WTC11 (cell line): ENCODE measurements around the gene CLCNKB. TPM values are rescaled to one million over a fixed set of nuclear protein-coding genes. Genes with fewer than 3 reads are reported as not detected.

Source experiments
- ATAC-seq: fragments of 200-7000 bp; cut with Tn5 transposase; 2 replicates; pipeline ENCODE4 v1.10.0; 2021; ENCODE audit warnings: mild to moderate bottlenecking, moderate library complexity
- CTCF ChIA-PET: fragments of 300-600 bp; sonication (Branson Sonifier 250); formaldehyde crosslinking; loops from one replicate; lab custom pipeline; 2021; ENCODE audit warnings: antibody characterized with exemption; lab: Charles Lee
- POLR2A ChIA-PET: fragments of 350-600 bp; sonication (Branson Sonifier 250); formaldehyde crosslinking; loops from one replicate; lab custom pipeline; 2021; ENCODE audit warnings: antibody characterized with exemption; lab: Charles Lee
- DNase-seq: peaks from one replicate; pipeline ENCODE4 v3.0.0; 2021; ENCODE audit warnings: low spot score
- H3K27ac Mint-ChIP-seq: 2 replicates; pipeline ENCODE4 v1.8.0; 2021; ENCODE audit warnings: mixed read lengths
- H3K27me3 Mint-ChIP-seq: 2 replicates; pipeline ENCODE4 v1.8.0; 2021; ENCODE audit warnings: low read depth, mild to moderate bottlenecking, moderate library complexity, mixed read lengths
- H3K36me3 Mint-ChIP-seq: 2 replicates; pipeline ENCODE4 v1.8.0; 2021; ENCODE audit warnings: mixed read lengths
- H3K4me1 Mint-ChIP-seq: 2 replicates; pipeline ENCODE4 v1.8.0; 2022; ENCODE audit warnings: mixed read lengths
- H3K4me3 Mint-ChIP-seq: 2 replicates; pipeline ENCODE4 v1.8.0; 2021; ENCODE audit warnings: mild to moderate bottlenecking, moderate library complexity, mixed read lengths
- H3K9me3 Mint-ChIP-seq: 2 replicates; pipeline ENCODE4 v1.8.0; 2021; ENCODE audit warnings: mixed read lengths
- CBFB ChIP-seq: sonication (generic); formaldehyde crosslinking; IDR thresholded peaks from 2 replicates; pipeline ENCODE4 v1.8.1; 2022; ENCODE audit warnings: mild to moderate bottlenecking, low read depth, missing genetic modification reagents
- FOXK1 ChIP-seq: sonication (generic); formaldehyde crosslinking; IDR thresholded peaks from 2 replicates; pipeline ENCODE4 v1.8.0; 2022; ENCODE audit warnings: mild to moderate bottlenecking, moderate library complexity, missing genetic modification reagents
- HMGA2 ChIP-seq: fragments of 250-450 bp; sonication (Bioruptor Pico); IDR thresholded peaks from 2 replicates; pipeline ENCODE4 v1.4.0; 2021; ENCODE audit warnings: mild to moderate bottlenecking, moderate library complexity
- JUN ChIP-seq: sonication (generic); formaldehyde crosslinking; IDR thresholded peaks from 2 replicates; pipeline ENCODE4 v1.8.0; 2023; ENCODE audit warnings: mild to moderate bottlenecking, missing genetic modification reagents
- NFATC4 ChIP-seq: fragments of 250-450 bp; sonication (Bioruptor Pico); IDR thresholded peaks from 2 replicates; pipeline ENCODE4 v1.9.0; 2021; ENCODE audit warnings: mild to moderate bottlenecking
- NFYB ChIP-seq: sonication (generic); formaldehyde crosslinking; conservative IDR thresholded peaks from 2 replicates; pipeline ENCODE4 v1.8.0; 2022; ENCODE audit warnings: low read depth, missing genetic modification reagents
- NR3C1 ChIP-seq: sonication (generic); formaldehyde crosslinking; conservative IDR thresholded peaks from 2 replicates; pipeline ENCODE4 v1.8.1; 2023; ENCODE audit warnings: low read depth, mild to moderate bottlenecking, missing genetic modification reagents
- RELA ChIP-seq: sonication (generic); formaldehyde crosslinking; IDR thresholded peaks from 2 replicates; pipeline ENCODE4 v1.8.1; 2022; ENCODE audit warnings: missing genetic modification reagents, mild to moderate bottlenecking, borderline replicate concordance
- ZBTB21 ChIP-seq: sonication (generic); formaldehyde crosslinking; IDR thresholded peaks from 2 replicates; pipeline ENCODE4 v1.8.1; 2023; ENCODE audit warnings: mild to moderate bottlenecking, missing genetic modification reagents, borderline replicate concordance
- ZNF396 ChIP-seq: fragments of 250-450 bp; sonication (Bioruptor Pico); IDR thresholded peaks from 2 replicates; pipeline ENCODE4 v1.8.0; 2021; ENCODE audit warnings: mild to moderate bottlenecking, moderate library complexity, borderline replicate concordance
- ZNF423 ChIP-seq: fragments of 250-450 bp; sonication (Bioruptor Pico); IDR thresholded peaks from 2 replicates; pipeline ENCODE4 v2.1.2; 2022; ENCODE audit warnings: mild to moderate bottlenecking, moderate library complexity
- ZNF671 ChIP-seq: fragments of 250-450 bp; sonication (Bioruptor Pico); IDR thresholded peaks from 2 replicates; pipeline ENCODE4 v1.8.0; 2021; ENCODE audit warnings: mild to moderate bottlenecking
- total RNA-seq: library from RNA; stranded (reverse); gene quantifications from 3 replicates; pipeline ENCODE4 v1.2.3, GENCODE V29; 2021
- TF ChIP-seq, protein P1 (sequence below): sonication (generic); formaldehyde crosslinking; IDR thresholded peaks from 2 replicates; pipeline ENCODE4 v1.8.0; 2023; ENCODE audit warnings: mild to moderate bottlenecking, missing genetic modification reagents
- TF ChIP-seq, protein P2 (sequence below): sonication (generic); formaldehyde crosslinking; IDR thresholded peaks from 2 replicates; pipeline ENCODE4 v1.8.0; 2022; ENCODE audit warnings: mild to moderate bottlenecking, missing genetic modification reagents
- TF ChIP-seq, protein P3 (sequence below): sonication (generic); formaldehyde crosslinking; IDR thresholded peaks from 2 replicates; pipeline ENCODE4 v1.8.0; 2023; ENCODE audit warnings: missing genetic modification reagents, mild to moderate bottlenecking, borderline replicate concordance
- TF ChIP-seq, protein P4 (sequence below): sonication (generic); formaldehyde crosslinking; conservative IDR thresholded peaks from 2 replicates; pipeline ENCODE4 v1.8.1; 2022; ENCODE audit warnings: mild to moderate bottlenecking, missing genetic modification reagents
- TF ChIP-seq, protein P5 (sequence below): sonication (generic); formaldehyde crosslinking; IDR thresholded peaks from 2 replicates; pipeline ENCODE4 v1.8.0; 2023; ENCODE audit warnings: missing genetic modification reagents
- TF ChIP-seq, protein P6 (sequence below): fragments of 250-450 bp; sonication (Bioruptor Pico); IDR thresholded peaks from 2 replicates; pipeline ENCODE4 v1.9.0; 2021; ENCODE audit warnings: moderate library complexity, mild to moderate bottlenecking, inconsistent platforms, borderline replicate concordance
- TF ChIP-seq, protein P7 (sequence below): sonication (generic); formaldehyde crosslinking; IDR thresholded peaks from 2 replicates; pipeline ENCODE4 v1.8.1; 2023; ENCODE audit warnings: mild to moderate bottlenecking, moderate library complexity, missing genetic modification reagents
- TF ChIP-seq, protein P8 (sequence below): sonication (generic); formaldehyde crosslinking; IDR thresholded peaks from 2 replicates; pipeline ENCODE4 v1.8.1; 2023; ENCODE audit warnings: mild to moderate bottlenecking, missing genetic modification reagents, moderate library complexity

The CLCNKB gene
- total RNA-seq, 1 experiment from 2014 or later = 1.8 TPM

DNA sequence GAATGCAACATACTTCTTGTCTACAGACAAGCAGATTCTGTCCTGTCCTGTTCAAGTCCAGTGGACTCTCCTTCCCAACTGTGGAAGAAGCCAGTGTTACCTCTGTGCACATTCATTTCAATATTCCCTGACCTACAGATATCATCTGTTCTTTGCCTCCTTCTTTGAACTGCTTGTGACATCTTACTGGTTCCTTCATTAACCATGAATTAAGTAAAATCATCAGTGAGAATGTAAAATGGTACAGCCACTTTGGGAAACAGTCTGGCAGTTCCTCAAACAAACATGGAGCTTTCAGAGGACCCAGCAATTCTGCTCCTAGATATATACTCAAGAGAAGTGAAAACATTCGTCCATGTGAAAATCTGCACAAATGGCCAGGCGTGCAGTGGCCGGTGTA lies 32.7 kb upstream of the CLCNKB start:
- peaks cover 41% of the 10 kb centered on the region for H3K4me1 Mint-ChIP-seq
- no peaks in the 10 kb centered on the region for H3K9me3 Mint-ChIP-seq
- no peak for DNase-seq
- H3K27ac Mint-ChIP-seq = no peak overlapping the region; the same call in 1 of the 2 replicates
- POLR2A ChIA-PET = no interaction called here
- no peaks in the 10 kb centered on the region for H3K36me3 Mint-ChIP-seq
- H3K4me3 Mint-ChIP-seq = no peak overlapping the region
- H3K27me3 Mint-ChIP-seq = no peaks in the 10 kb centered on the region
- ATAC-seq = no peak
- TF ChIP-seq HMGA2 (no peak), ZNF671 (no peak), ZBTB21 (no peak), NFATC4 (CRISPR knock-in tag) (no peak), ZNF423 (CRISPR knock-in tag) (no peak), CBFB (CRISPR knock-in tag) (no peak), ZNF396 (CRISPR knock-in tag) (no peak), FOXK1 (CRISPR knock-in tag) (no peak), NR3C1 (CRISPR knock-in tag) (no peak), RELA (CRISPR knock-in tag) (no peak), JUN (no peak), NFYB (no peak)
- TF ChIP-seq, protein P1, sequence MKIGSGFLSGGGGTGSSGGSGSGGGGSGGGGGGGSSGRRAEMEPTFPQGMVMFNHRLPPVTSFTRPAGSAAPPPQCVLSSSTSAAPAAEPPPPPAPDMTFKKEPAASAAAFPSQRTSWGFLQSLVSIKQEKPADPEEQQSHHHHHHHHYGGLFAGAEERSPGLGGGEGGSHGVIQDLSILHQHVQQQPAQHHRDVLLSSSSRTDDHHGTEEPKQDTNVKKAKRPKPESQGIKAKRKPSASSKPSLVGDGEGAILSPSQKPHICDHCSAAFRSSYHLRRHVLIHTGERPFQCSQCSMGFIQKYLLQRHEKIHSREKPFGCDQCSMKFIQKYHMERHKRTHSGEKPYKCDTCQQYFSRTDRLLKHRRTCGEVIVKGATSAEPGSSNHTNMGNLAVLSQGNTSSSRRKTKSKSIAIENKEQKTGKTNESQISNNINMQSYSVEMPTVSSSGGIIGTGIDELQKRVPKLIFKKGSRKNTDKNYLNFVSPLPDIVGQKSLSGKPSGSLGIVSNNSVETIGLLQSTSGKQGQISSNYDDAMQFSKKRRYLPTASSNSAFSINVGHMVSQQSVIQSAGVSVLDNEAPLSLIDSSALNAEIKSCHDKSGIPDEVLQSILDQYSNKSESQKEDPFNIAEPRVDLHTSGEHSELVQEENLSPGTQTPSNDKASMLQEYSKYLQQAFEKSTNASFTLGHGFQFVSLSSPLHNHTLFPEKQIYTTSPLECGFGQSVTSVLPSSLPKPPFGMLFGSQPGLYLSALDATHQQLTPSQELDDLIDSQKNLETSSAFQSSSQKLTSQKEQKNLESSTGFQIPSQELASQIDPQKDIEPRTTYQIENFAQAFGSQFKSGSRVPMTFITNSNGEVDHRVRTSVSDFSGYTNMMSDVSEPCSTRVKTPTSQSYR (CRISPR knock-in tag) = no peak
- TF ChIP-seq, protein P2, sequence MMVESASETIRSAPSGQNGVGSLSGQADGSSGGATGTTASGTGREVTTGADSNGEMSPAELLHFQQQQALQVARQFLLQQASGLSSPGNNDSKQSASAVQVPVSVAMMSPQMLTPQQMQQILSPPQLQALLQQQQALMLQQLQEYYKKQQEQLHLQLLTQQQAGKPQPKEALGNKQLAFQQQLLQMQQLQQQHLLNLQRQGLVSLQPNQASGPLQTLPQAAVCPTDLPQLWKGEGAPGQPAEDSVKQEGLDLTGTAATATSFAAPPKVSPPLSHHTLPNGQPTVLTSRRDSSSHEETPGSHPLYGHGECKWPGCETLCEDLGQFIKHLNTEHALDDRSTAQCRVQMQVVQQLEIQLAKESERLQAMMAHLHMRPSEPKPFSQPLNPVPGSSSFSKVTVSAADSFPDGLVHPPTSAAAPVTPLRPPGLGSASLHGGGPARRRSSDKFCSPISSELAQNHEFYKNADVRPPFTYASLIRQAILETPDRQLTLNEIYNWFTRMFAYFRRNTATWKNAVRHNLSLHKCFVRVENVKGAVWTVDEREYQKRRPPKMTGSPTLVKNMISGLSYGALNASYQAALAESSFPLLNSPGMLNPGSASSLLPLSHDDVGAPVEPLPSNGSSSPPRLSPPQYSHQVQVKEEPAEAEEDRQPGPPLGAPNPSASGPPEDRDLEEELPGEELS (CRISPR knock-in tag) = no peak
- TF ChIP-seq, protein P3, sequence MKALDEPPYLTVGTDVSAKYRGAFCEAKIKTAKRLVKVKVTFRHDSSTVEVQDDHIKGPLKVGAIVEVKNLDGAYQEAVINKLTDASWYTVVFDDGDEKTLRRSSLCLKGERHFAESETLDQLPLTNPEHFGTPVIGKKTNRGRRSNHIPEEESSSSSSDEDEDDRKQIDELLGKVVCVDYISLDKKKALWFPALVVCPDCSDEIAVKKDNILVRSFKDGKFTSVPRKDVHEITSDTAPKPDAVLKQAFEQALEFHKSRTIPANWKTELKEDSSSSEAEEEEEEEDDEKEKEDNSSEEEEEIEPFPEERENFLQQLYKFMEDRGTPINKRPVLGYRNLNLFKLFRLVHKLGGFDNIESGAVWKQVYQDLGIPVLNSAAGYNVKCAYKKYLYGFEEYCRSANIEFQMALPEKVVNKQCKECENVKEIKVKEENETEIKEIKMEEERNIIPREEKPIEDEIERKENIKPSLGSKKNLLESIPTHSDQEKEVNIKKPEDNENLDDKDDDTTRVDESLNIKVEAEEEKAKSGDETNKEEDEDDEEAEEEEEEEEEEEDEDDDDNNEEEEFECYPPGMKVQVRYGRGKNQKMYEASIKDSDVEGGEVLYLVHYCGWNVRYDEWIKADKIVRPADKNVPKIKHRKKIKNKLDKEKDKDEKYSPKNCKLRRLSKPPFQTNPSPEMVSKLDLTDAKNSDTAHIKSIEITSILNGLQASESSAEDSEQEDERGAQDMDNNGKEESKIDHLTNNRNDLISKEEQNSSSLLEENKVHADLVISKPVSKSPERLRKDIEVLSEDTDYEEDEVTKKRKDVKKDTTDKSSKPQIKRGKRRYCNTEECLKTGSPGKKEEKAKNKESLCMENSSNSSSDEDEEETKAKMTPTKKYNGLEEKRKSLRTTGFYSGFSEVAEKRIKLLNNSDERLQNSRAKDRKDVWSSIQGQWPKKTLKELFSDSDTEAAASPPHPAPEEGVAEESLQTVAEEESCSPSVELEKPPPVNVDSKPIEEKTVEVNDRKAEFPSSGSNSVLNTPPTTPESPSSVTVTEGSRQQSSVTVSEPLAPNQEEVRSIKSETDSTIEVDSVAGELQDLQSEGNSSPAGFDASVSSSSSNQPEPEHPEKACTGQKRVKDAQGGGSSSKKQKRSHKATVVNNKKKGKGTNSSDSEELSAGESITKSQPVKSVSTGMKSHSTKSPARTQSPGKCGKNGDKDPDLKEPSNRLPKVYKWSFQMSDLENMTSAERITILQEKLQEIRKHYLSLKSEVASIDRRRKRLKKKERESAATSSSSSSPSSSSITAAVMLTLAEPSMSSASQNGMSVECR (CRISPR knock-in tag) = no peak
- TF ChIP-seq, protein P4, sequence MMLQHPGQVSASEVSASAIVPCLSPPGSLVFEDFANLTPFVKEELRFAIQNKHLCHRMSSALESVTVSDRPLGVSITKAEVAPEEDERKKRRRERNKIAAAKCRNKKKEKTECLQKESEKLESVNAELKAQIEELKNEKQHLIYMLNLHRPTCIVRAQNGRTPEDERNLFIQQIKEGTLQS (CRISPR knock-in tag) = no peak
- TF ChIP-seq, protein P5, sequence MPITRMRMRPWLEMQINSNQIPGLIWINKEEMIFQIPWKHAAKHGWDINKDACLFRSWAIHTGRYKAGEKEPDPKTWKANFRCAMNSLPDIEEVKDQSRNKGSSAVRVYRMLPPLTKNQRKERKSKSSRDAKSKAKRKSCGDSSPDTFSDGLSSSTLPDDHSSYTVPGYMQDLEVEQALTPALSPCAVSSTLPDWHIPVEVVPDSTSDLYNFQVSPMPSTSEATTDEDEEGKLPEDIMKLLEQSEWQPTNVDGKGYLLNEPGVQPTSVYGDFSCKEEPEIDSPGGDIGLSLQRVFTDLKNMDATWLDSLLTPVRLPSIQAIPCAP (CRISPR knock-in tag) = no peak
- TF ChIP-seq, protein P6, sequence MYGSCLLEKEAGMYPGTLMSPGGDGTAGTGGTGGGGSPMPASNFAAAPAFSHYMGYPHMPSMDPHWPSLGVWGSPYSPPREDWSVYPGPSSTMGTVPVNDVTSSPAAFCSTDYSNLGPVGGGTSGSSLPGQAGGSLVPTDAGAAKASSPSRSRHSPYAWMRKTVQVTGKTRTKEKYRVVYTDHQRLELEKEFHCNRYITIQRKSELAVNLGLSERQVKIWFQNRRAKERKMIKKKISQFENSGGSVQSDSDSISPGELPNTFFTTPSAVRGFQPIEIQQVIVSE (CRISPR knock-in tag) = no peak
- TF ChIP-seq, protein P7, sequence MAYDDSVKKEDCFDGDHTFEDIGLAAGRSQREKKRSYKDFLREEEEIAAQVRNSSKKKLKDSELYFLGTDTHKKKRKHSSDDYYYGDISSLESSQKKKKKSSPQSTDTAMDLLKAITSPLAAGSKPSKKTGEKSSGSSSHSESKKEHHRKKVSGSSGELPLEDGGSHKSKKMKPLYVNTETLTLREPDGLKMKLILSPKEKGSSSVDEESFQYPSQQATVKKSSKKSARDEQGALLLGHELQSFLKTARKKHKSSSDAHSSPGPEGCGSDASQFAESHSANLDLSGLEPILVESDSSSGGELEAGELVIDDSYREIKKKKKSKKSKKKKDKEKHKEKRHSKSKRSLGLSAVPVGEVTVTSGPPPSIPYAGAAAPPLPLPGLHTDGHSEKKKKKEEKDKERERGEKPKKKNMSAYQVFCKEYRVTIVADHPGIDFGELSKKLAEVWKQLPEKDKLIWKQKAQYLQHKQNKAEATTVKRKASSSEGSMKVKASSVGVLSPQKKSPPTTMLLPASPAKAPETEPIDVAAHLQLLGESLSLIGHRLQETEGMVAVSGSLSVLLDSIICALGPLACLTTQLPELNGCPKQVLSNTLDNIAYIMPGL = no peak
- TF ChIP-seq, protein P8, sequence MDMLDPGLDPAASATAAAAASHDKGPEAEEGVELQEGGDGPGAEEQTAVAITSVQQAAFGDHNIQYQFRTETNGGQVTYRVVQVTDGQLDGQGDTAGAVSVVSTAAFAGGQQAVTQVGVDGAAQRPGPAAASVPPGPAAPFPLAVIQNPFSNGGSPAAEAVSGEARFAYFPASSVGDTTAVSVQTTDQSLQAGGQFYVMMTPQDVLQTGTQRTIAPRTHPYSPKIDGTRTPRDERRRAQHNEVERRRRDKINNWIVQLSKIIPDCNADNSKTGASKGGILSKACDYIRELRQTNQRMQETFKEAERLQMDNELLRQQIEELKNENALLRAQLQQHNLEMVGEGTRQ = no peak
- CTCF ChIA-PET = interaction anchor here (1.1 to 3.7 kb wide), 4 partner anchors 15 to 219 kb away, joined by 5 to 20 read pairs (median 14); no protein-coding TSS in a partner anchor
